BJ (cell line): ENCODE results near the gene CLSTN2. TPM values are rescaled to one million over a fixed set of nuclear protein-coding genes. Genes with fewer than 3 reads are reported as not detected.

Experiments used
- CTCF ChIA-PET: fragments of 350-600 bp; formaldehyde crosslinking; extraction: SDS; loops from one replicate; lab custom pipeline; 2021; ENCODE audit warnings: antibody characterized with exemption, inconsistent platforms; lab: Yijun Ruan, JAX
- POLR2A ChIA-PET: fragments of 300-600 bp; sonication (Branson Sonifier 250); formaldehyde crosslinking; extraction: SDS; loops from one replicate; lab custom pipeline; 2021; ENCODE audit warnings: antibody characterized with exemption; lab: Charles Lee
- DNase-seq: peaks from one replicate; pipeline ENCODE4 v3.0.0-alpha.2; 2011; ENCODE audit warnings: low read depth
- H3K27me3 ChIP-seq: 2 replicates; pipeline ENCODE4 v1.6.0; 2011; ENCODE audit warnings: low read length; ENCODE audit not compliant: control insufficient read depth, insufficient read depth
- H3K36me3 ChIP-seq: 2 replicates; pipeline ENCODE4 v1.5.1; 2011; ENCODE audit warnings: low read length; ENCODE audit not compliant: control insufficient read depth, insufficient read depth
- H3K4me3 ChIP-seq: 2 replicates; pipeline ENCODE4 v1.5.1; 2011; ENCODE audit warnings: low read depth, mild to moderate bottlenecking, control low read depth, low read length
- polyA plus RNA-seq: library from polyadenylated mRNA; depleted of rRNA; stranded (reverse); fragments of >200 nt; gene quantifications from 2 replicates; pipeline ENCODE4 v1.2.3, GENCODE V29; 2011
- TF ChIP-seq, protein P1 (sequence below): IDR thresholded peaks from 2 replicates; pipeline ENCODE4 v1.5.1; 2011; ENCODE audit warnings: low read depth, mild to moderate bottlenecking, control low read depth, inconsistent platforms, low read length, moderate library complexity; ENCODE audit not compliant: insufficient read depth

The CLSTN2 gene
- polyA plus RNA-seq, 1 experiment = 1.8 TPM

DNA sequence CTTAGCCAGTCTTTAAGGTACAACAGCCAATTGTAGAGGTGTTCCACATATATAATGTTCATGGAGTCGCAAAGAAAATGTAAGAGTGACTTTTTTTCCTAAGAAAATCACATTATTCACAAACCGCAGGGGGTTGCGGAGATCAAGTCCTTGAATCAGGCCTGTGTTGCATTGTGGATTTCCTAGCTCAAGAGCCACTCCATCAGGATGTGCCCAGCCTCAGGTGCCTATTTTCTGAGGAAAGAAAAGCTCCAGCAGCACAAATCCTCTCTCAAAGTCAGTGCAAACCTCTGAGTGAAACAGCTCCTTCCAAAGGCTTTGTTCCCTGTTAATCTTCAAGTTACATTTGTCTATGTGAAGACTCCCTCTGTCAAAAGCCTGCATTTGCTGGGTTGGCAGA lies 349.4 kb downstream of the CLSTN2 start:
- POLR2A ChIA-PET = no interaction called here
- CTCF ChIA-PET = interaction anchor here (2.8 kb wide), 1 partner anchor 13 kb away, joined by 6 read pairs; no protein-coding TSS in a partner anchor
- H3K36me3 ChIP-seq = no peaks in the 10 kb centered on the region
- no peak overlapping the region for H3K4me3 ChIP-seq
- no peak for DNase-seq
- TF ChIP-seq, protein P1, sequence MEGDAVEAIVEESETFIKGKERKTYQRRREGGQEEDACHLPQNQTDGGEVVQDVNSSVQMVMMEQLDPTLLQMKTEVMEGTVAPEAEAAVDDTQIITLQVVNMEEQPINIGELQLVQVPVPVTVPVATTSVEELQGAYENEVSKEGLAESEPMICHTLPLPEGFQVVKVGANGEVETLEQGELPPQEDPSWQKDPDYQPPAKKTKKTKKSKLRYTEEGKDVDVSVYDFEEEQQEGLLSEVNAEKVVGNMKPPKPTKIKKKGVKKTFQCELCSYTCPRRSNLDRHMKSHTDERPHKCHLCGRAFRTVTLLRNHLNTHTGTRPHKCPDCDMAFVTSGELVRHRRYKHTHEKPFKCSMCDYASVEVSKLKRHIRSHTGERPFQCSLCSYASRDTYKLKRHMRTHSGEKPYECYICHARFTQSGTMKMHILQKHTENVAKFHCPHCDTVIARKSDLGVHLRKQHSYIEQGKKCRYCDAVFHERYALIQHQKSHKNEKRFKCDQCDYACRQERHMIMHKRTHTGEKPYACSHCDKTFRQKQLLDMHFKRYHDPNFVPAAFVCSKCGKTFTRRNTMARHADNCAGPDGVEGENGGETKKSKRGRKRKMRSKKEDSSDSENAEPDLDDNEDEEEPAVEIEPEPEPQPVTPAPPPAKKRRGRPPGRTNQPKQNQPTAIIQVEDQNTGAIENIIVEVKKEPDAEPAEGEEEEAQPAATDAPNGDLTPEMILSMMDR = no peak
- H3K27me3 ChIP-seq = no peaks in the 10 kb centered on the region

DNA sequence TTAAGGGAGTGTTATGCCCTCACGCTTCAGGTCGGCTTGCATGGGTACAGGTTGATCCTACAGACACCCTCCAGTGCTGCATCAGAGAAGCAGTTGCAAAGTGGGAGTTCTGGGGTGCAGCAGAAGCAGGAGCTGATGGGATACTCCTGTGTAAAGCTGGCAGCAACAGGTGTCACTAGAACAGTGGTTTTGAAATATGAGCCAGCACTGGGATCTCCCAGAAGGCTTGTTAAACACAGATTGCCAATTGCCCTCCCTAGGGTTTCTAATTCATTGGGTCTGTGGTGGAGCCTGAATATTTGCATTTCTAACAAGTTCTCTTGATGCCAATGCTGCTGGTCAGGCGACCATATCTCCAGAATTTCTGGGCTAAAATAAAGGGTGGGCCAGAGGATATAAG lies 350.4 kb downstream of the CLSTN2 start:
- ChIA-PET CTCF (no interaction called here), POLR2A (no interaction called here)
- TF ChIP-seq, protein P1 = no peak
- Histone ChIP-seq H3K27me3 (no peaks in the 10 kb centered on the region), H3K4me3 (no peak overlapping the region), H3K36me3 (no peaks in the 10 kb centered on the region)
- DNase-seq = no peak

DNA sequence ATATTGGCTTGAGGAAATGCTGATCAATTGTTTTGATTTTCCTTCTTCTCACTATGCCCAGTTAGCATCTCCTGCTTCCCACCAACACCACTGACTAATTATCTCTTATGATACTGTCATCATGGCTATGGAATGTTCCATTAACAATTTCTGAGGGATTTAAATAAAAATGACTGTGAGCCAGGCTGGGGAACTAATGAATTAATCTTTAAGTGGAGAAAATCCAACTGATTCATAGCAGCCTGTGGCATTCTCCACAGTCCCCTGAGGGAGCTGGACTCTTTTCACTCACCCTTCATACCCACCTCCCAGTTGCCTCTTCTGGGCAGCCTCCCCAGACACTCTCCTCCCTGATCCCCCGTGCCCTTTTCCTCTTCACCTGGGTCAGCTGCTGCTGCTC lies 353.6 kb downstream of the CLSTN2 start:
- ChIA-PET CTCF (no interaction called here), POLR2A (no interaction called here)
- H3K36me3 ChIP-seq = no peaks in the 10 kb centered on the region
- no peak overlapping the region for H3K4me3 ChIP-seq
- no peaks in the 10 kb centered on the region for H3K27me3 ChIP-seq
- TF ChIP-seq, protein P1 = no peak
- DNase-seq = no peak

DNA sequence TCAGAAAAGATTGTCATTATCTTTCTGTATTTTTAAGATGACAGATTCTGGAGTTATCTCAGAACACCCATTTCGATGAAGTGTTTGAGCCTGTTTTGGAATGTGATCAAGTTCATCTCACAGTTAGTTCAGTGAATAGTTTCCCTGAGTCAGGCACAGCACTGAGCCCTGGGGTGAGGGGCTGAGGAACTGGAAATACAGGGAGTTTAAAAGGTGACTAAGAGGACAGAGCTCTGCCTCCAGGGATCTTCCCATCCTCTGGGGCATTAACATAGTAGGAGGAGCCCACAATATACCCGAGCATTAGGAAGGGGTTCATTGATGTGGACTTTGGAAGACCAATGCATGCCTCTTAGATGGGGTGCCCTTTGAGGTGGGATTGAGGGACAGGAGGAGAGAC lies 355.1 kb downstream of the CLSTN2 start:
- ChIA-PET CTCF (no interaction called here), POLR2A (no interaction called here)
- Histone ChIP-seq H3K27me3 (no peaks in the 10 kb centered on the region), H3K36me3 (no peaks in the 10 kb centered on the region), H3K4me3 (no peak overlapping the region)
- TF ChIP-seq, protein P1 = no peak
- DNase-seq = no peak

DNA sequence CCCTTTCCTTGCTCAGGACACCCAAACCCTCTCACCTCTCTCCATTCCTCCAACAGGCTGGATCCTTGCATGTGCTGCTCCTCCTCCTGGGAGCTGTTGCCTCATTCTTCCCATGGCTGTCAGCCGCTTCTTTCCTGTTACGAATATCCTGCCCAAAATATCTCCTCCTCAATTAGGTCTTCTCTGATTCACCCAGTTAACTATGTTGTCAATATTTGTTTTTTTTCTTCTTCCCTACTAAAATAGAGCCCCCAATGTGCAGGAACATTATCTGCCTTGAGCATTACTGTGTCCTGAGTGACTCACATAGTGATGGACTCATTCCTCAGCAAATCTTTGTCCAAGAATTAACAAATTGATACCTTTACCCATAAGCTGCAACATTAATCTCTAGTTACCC lies 357.2 kb downstream of the CLSTN2 start:
- ChIA-PET POLR2A (no interaction called here), CTCF (interaction anchor here (1.3 kb wide), 1 partner anchor 26 kb away, joined by 3 read pairs; no protein-coding TSS in a partner anchor)
- Histone ChIP-seq H3K4me3 (no peak overlapping the region), H3K27me3 (no peaks in the 10 kb centered on the region), H3K36me3 (no peaks in the 10 kb centered on the region)
- TF ChIP-seq, protein P1 = no peak
- DNase-seq = peak; percentile 1
